ENCODE measurements around the gene NLRP6. TPM values are rescaled to one million over a fixed set of nuclear protein-coding genes. Genes with fewer than 3 reads are reported as not detected.
"Not testable (repeated sequence)": the region's sequence is repeated elsewhere in the genome, so short reads cannot be mapped to it uniquely, and the experiment has no call there.

Gene NLRP6
- total and polyA plus RNA-seq, 2 of the 4 experiments (the other 2 are of a cell fraction): not detected

GRCh38 chr11:313787-314553 lies 35.8 kb downstream of the NLRP6 start, which contains the start of gene IFITM1 (continued):
- TF ChIP-seq USF2 (IDR thresholded peaks at IDR 0.05; ENCODE audit: low read depth, low read length): no peak

- DNase-seq; H3K9me1 ChIP-seq (ENCODE audit: insufficient read depth, low read length); H2BK20ac ChIP-seq (ENCODE audit: low read depth, low read length); H4K20me1 ChIP-seq (ENCODE audit: insufficient read depth, low read length); BruUV-seq (replicated peaks); intact Hi-C loops (cut with micrococcal nuclease); POLR2A ChIA-PET (ENCODE audit: unreplicated experiment); H4K5ac ChIP-seq (ENCODE audit: low read depth, low read length); H3K56ac ChIP-seq (ENCODE audit: extremely low read depth, insufficient read depth, low read length); ATAC-seq (ENCODE audit: low read depth); H2AFZ ChIP-seq (replicated peaks; ENCODE audit: low read length, poor library complexity); H3K18ac ChIP-seq (ENCODE audit: low read depth, low read length); H3K27me3 ChIP-seq (ENCODE audit: control insufficient read depth, insufficient read depth, low read length); dilution Hi-C loops (cut with HindIII; ENCODE audit: low sequenced_read_pairs, unreplicated experiment); CTCF ChIA-PET; in situ Hi-C loops (cut with MboI; ENCODE audit: low sequenced_read_pairs); H3K14ac ChIP-seq (replicated peaks; ENCODE audit: low read depth, low read length); H3K36me3 ChIP-seq (ENCODE audit: control insufficient read depth, insufficient read depth, low read length); H2BK15ac ChIP-seq (ENCODE audit: low read depth, low read length); H3K9me3 ChIP-seq (ENCODE audit: control insufficient read depth, insufficient read depth, low read length): not testable (repeated sequence)
- Histone ChIP-seq H3K4me3 (ENCODE audit: insufficient read depth, low read depth, low read length) (peak overlapping the region; percentile 44), H2AK5ac (ENCODE audit: low read depth, low read length) (peak overlapping the region; percentile 92), H3K27ac (ENCODE audit: insufficient read depth, low read length) (peak overlapping the region; percentile 68), H4K91ac (ENCODE audit: insufficient read depth, low read depth, low read length) (peak overlapping the region; percentile 71; the same call in 1 of the 2 replicates), H2BK120ac (ENCODE audit: low read depth, low read length) (0 out of 2 replicates have a peak overlapping the region, but pooled peaks have one; percentile 52), H3K23ac (ENCODE audit: low read depth, low read length) (peak overlapping the region; percentile 90), H3K4me2 (ENCODE audit: low read depth, low read length) (peak overlapping the region; percentile 62), H2AK9ac (replicated peaks; ENCODE audit: low read depth, low read length, poor library complexity) (peak overlapping the region; percentile 28), H3K4ac (ENCODE audit: low read depth, low read length) (peak overlapping the region; percentile 76; the same call in 1 of the 2 replicates), H4K8ac (ENCODE audit: low read depth in 2 of 2, low read length in 2 of 2) (peak overlapping the region in 1 of 2 experiments; percentile 72; a peak in 2 of 4 replicates), H3K9ac (ENCODE audit: low read depth, low read length) (peak overlapping the region; percentile 67), H3K4me1 (ENCODE audit: control insufficient read depth, insufficient read depth, low read length) (peaks cover 21% of the 10 kb centered on the region), H2BK5ac (ENCODE audit: low read depth, low read length, poor library complexity, severe bottlenecking) (peak overlapping the region; percentile 74), H3K79me1 (ENCODE audit: low read depth in 1 of 2, low read length in 2 of 2) (peaks cover 5 to 34% of the 10 kb centered on the region in 2 experiments; a peak in 3 of 4 replicates)
- WGBS, 2 experiments (ENCODE audit: extremely low coverage in 2 of 2, insufficient read length in 1 of 2): no CpG with 5 or more reads among the region's 6 CpGs
Measured at GRCh38 chr11:314554-314875, 36.3 kb downstream of the NLRP6 start.
